RWPE2 (cell line): ENCODE data around the gene PRCC.

ENCODE experiments used
- ATAC-seq: fragments of 200-7000 bp; cut with Tn5 transposase; 3 replicates; pipeline ENCODE4 v1.9.1; 2021; ENCODE audit warnings: low read depth
- DNase-seq: peaks from one replicate; pipeline ENCODE4 v3.0.0-alpha.2; 2020; ENCODE audit warnings: low spot score
- H3K27ac ChIP-seq: fragments of 450-650 bp; 2 replicates; pipeline ENCODE4 v1.5.1; 2017; ENCODE audit warnings: mild to moderate bottlenecking; ENCODE audit not compliant: poor library complexity, severe bottlenecking
- H3K27me3 ChIP-seq: fragments of 250-450 bp; sonication (Bioruptor Pico); 2 replicates; pipeline ENCODE4 v1.5.1; 2021; ENCODE audit warnings: mild to moderate bottlenecking, moderate library complexity; ENCODE audit not compliant: insufficient read depth, poor library complexity, severe bottlenecking
- H3K36me3 ChIP-seq: fragments of 250-450 bp; sonication (Bioruptor Pico); 2 replicates; pipeline ENCODE4 v1.5.1; 2020; ENCODE audit warnings: low read depth, mild to moderate bottlenecking, moderate library complexity
- H3K4me1 ChIP-seq: fragments of 250-450 bp; sonication (Bioruptor Pico); 2 replicates; pipeline ENCODE4 v1.5.1; 2021; ENCODE audit warnings: mild to moderate bottlenecking, moderate library complexity; ENCODE audit not compliant: insufficient read depth, poor library complexity, severe bottlenecking
- H3K4me3 ChIP-seq: fragments of 250-450 bp; sonication (Bioruptor Pico); 2 replicates; pipeline ENCODE4 v1.5.1; 2021; ENCODE audit warnings: mild to moderate bottlenecking, moderate library complexity; ENCODE audit not compliant: severe bottlenecking
- H3K9me3 ChIP-seq: fragments of 250-450 bp; sonication (Bioruptor Pico); 2 replicates; pipeline ENCODE4 v1.5.1; 2021; ENCODE audit warnings: mild to moderate bottlenecking, moderate library complexity; ENCODE audit not compliant: severe bottlenecking
- CTCF ChIP-seq: fragments of 450-650 bp; IDR thresholded peaks from one replicate; pipeline ENCODE4 v1.5.1; 2017; ENCODE audit warnings: mild to moderate bottlenecking, moderate library complexity; ENCODE audit not compliant: poor library complexity, severe bottlenecking

Gene PRCC

GRCh38 chr1:156741481-156741983 lies 25.8 kb upstream of the PRCC start:
- Histone ChIP-seq H3K4me3 (no peak overlapping the region), H3K27me3 (no peaks in the 10 kb centered on the region), H3K9me3 (no peaks in the 10 kb centered on the region), H3K36me3 (peaks cover 55% of the 10 kb centered on the region), H3K4me1 (peaks cover 5% of the 10 kb centered on the region), H3K27ac (peak overlapping the region; percentile 64)
- DNase-seq (no peak), ATAC-seq (no peak)
- TF ChIP-seq CTCF, result no peak

- peaks cover 54% of the 10 kb centered on the region for H3K36me3 ChIP-seq
- H3K4me1 ChIP-seq, result peaks cover 5% of the 10 kb centered on the region
- H3K9me3 ChIP-seq, result no peaks in the 10 kb centered on the region
- no peaks in the 10 kb centered on the region for H3K27me3 ChIP-seq
- DNase-seq, result no peak
- no peak overlapping the region for H3K4me3 ChIP-seq
- no peak for TF ChIP-seq CTCF
- ATAC-seq, result no peak
- peak overlapping the region; percentile 64 for H3K27ac ChIP-seq
Observed at GRCh38 chr1:156742017-156742416, 25.3 kb upstream of the PRCC start.

GRCh38 chr1:156742801-156743200 lies 24.5 kb upstream of the PRCC start:
- Histone ChIP-seq H3K9me3 (no peaks in the 10 kb centered on the region), H3K36me3 (peaks cover 51% of the 10 kb centered on the region), H3K4me1 (peaks cover 9% of the 10 kb centered on the region), H3K27me3 (no peaks in the 10 kb centered on the region), H3K27ac (peak overlapping the region; percentile 64), H3K4me3 (no peak overlapping the region)
- ATAC-seq, result no peak
- no peak for DNase-seq
- no peak for TF ChIP-seq CTCF

- H3K4me3 ChIP-seq, result no peak overlapping the region
- peak overlapping the region; percentile 98 for H3K27ac ChIP-seq
- H3K27me3 ChIP-seq, result no peaks in the 10 kb centered on the region
- no peaks in the 10 kb centered on the region for H3K9me3 ChIP-seq
- no peak for TF ChIP-seq CTCF
- H3K36me3 ChIP-seq, result peaks cover 44% of the 10 kb centered on the region
- ATAC-seq (no peak), DNase-seq (peak; percentile 42)
- H3K4me1 ChIP-seq, result peaks cover 17% of the 10 kb centered on the region
Observed at GRCh38 chr1:156743367-156744302, 23.7 kb upstream of the PRCC start.

GRCh38 chr1:156744344-156744743 lies 23.0 kb upstream of the PRCC start:
- no peak overlapping the region for H3K4me3 ChIP-seq
- peak; percentile 38 for DNase-seq
- TF ChIP-seq CTCF, result no peak
- no peak for ATAC-seq
- peaks cover 23% of the 10 kb centered on the region for H3K4me1 ChIP-seq
- peak overlapping the region; percentile 98 for H3K27ac ChIP-seq
- H3K27me3 ChIP-seq, result no peaks in the 10 kb centered on the region
- no peaks in the 10 kb centered on the region for H3K9me3 ChIP-seq
- H3K36me3 ChIP-seq, result peaks cover 41% of the 10 kb centered on the region
